ENCODE results near the gene ZNF586.
"Not testable (repeated sequence)": the region's sequence is repeated elsewhere in the genome, so short reads cannot be mapped to it uniquely, and the experiment has no call there.

The ZNF586 gene

GRCh38 chr19:57815247-57816075 lies 46.0 kb downstream of the ZNF586 start:
- peaks cover 10% of the 10 kb centered on the region for H3K4me1 ChIP-seq (ENCODE audit: insufficient read depth, low read length)
- no peaks in the 10 kb centered on the region for H3K9me3 ChIP-seq (ENCODE audit: low read length)
- no peaks in the 10 kb centered on the region for H3K27me3 ChIP-seq (ENCODE audit: control insufficient read depth in 1 of 2, insufficient read depth in 2 of 2, low read length in 2 of 2)
- no peak overlapping the region for H3K9ac ChIP-seq (ENCODE audit: low read length)
- H3K4me3 ChIP-seq (ENCODE audit: low read depth in 1 of 2, low read length in 2 of 2): peak overlapping the region; percentile 86 to 90
- H3K36me3 ChIP-seq (ENCODE audit: insufficient read depth, low read length): peaks cover 2% of the 10 kb centered on the region
- H3K27ac ChIP-seq (ENCODE audit: low read depth, low read length): no peak overlapping the region

- H3K27ac ChIP-seq (ENCODE audit: low read depth, low read length): no peak overlapping the region
- no peaks in the 10 kb centered on the region for H3K9me3 ChIP-seq (ENCODE audit: low read length)
- H3K9ac ChIP-seq (ENCODE audit: low read length): no peak overlapping the region
- no peak overlapping the region for H3K4me3 ChIP-seq (ENCODE audit: low read depth in 1 of 2, low read length in 2 of 2)
- H3K27me3 ChIP-seq (ENCODE audit: control insufficient read depth in 1 of 2, insufficient read depth in 2 of 2, low read length in 2 of 2): no peaks in the 10 kb centered on the region
- peaks cover 15% of the 10 kb centered on the region for H3K4me1 ChIP-seq (ENCODE audit: insufficient read depth, low read length)
- no peaks in the 10 kb centered on the region for H3K36me3 ChIP-seq (ENCODE audit: insufficient read depth, low read length)
Measured at GRCh38 chr19:57816652-57817051, 47.2 kb downstream of the ZNF586 start.

- no peaks in the 10 kb centered on the region for H3K9me3 ChIP-seq (ENCODE audit: low read length)
- peaks cover 15% of the 10 kb centered on the region for H3K4me1 ChIP-seq (ENCODE audit: insufficient read depth, low read length)
- no peak overlapping the region for H3K27ac ChIP-seq (ENCODE audit: low read depth, low read length)
- H3K9ac ChIP-seq (ENCODE audit: low read length): no peak overlapping the region
- H3K36me3 ChIP-seq (ENCODE audit: insufficient read depth, low read length): no peaks in the 10 kb centered on the region
- no peak overlapping the region for H3K4me3 ChIP-seq (ENCODE audit: low read depth in 1 of 2, low read length in 2 of 2)
- H3K27me3 ChIP-seq (ENCODE audit: control insufficient read depth in 1 of 2, insufficient read depth in 2 of 2, low read length in 2 of 2): no peaks in the 10 kb centered on the region
Measured at GRCh38 chr19:57817976-57818375, 48.5 kb downstream of the ZNF586 start.

GRCh38 chr19:57818378-57818777 lies 48.9 kb downstream of the ZNF586 start:
- H3K4me1 ChIP-seq (ENCODE audit: insufficient read depth, low read length): peaks cover 15% of the 10 kb centered on the region
- H3K4me3 ChIP-seq (ENCODE audit: low read depth in 1 of 2, low read length in 2 of 2): no peak overlapping the region
- no peaks in the 10 kb centered on the region for H3K27me3 ChIP-seq (ENCODE audit: control insufficient read depth in 1 of 2, insufficient read depth in 2 of 2, low read length in 2 of 2)
- no peaks in the 10 kb centered on the region for H3K9me3 ChIP-seq (ENCODE audit: low read length)
- no peak overlapping the region for H3K27ac ChIP-seq (ENCODE audit: low read depth, low read length)
- H3K9ac ChIP-seq (ENCODE audit: low read length): no peak overlapping the region
- no peaks in the 10 kb centered on the region for H3K36me3 ChIP-seq (ENCODE audit: insufficient read depth, low read length)

GRCh38 chr19:57819475-57820148 lies 50.1 kb downstream of the ZNF586 start:
- Histone ChIP-seq H3K9me3 (ENCODE audit: low read length) (no peaks in the 10 kb centered on the region), H3K4me1 (ENCODE audit: insufficient read depth, low read length) (peaks cover 15% of the 10 kb centered on the region), H3K4me3 (ENCODE audit: low read depth in 1 of 2, low read length in 2 of 2) (peak overlapping the region; percentile 79 to 95), H3K36me3 (ENCODE audit: insufficient read depth, low read length) (no peaks in the 10 kb centered on the region), H3K9ac (ENCODE audit: low read length) (peak overlapping the region; percentile 94), H3K27ac (ENCODE audit: low read depth, low read length) (peak overlapping the region; percentile 68), H3K27me3 (ENCODE audit: control insufficient read depth in 1 of 2, insufficient read depth in 2 of 2, low read length in 2 of 2) (no peaks in the 10 kb centered on the region)

GRCh38 chr19:57820599-57820998 lies 51.1 kb downstream of the ZNF586 start:
- H3K27me3 ChIP-seq (ENCODE audit: control insufficient read depth in 1 of 2, insufficient read depth in 2 of 2, low read length in 2 of 2): no peaks in the 10 kb centered on the region
- no peaks in the 10 kb centered on the region for H3K9me3 ChIP-seq (ENCODE audit: low read length)
- H3K27ac ChIP-seq (ENCODE audit: low read depth, low read length): no peak overlapping the region
- peaks cover 10% of the 10 kb centered on the region for H3K4me1 ChIP-seq (ENCODE audit: insufficient read depth, low read length)
- H3K4me3 ChIP-seq (ENCODE audit: low read depth in 1 of 2, low read length in 2 of 2): peak overlapping the region; percentile 79 to 95
- peak overlapping the region; percentile 94 for H3K9ac ChIP-seq (ENCODE audit: low read length)
- H3K36me3 ChIP-seq (ENCODE audit: insufficient read depth, low read length): no peaks in the 10 kb centered on the region

GRCh38 chr19:57821095-57821494 lies 51.6 kb downstream of the ZNF586 start:
- H3K36me3 ChIP-seq (ENCODE audit: insufficient read depth, low read length); H3K9ac ChIP-seq (ENCODE audit: low read length); H3K4me1 ChIP-seq (ENCODE audit: insufficient read depth, low read length); H3K27ac ChIP-seq (ENCODE audit: low read depth, low read length); H3K9me3 ChIP-seq (ENCODE audit: low read length); H3K4me3 ChIP-seq (ENCODE audit: low read depth in 1 of 2, low read length in 2 of 2); H3K27me3 ChIP-seq (ENCODE audit: control insufficient read depth in 1 of 2, insufficient read depth in 2 of 2, low read length in 2 of 2): not testable (repeated sequence)

GRCh38 chr19:57821501-57821900 lies 52.0 kb downstream of the ZNF586 start:
- H3K9me3 ChIP-seq (ENCODE audit: low read length); H3K27ac ChIP-seq (ENCODE audit: low read depth, low read length); H3K36me3 ChIP-seq (ENCODE audit: insufficient read depth, low read length); H3K4me3 ChIP-seq (ENCODE audit: low read depth in 1 of 2, low read length in 2 of 2); H3K9ac ChIP-seq (ENCODE audit: low read length); H3K27me3 ChIP-seq (ENCODE audit: control insufficient read depth in 1 of 2, insufficient read depth in 2 of 2, low read length in 2 of 2); H3K4me1 ChIP-seq (ENCODE audit: insufficient read depth, low read length): not testable (repeated sequence)

- not testable (repeated sequence) for H3K36me3 ChIP-seq (ENCODE audit: insufficient read depth, low read length); H3K9ac ChIP-seq (ENCODE audit: low read length)
Measured at GRCh38 chr19:57823155-57823554, 53.7 kb downstream of the ZNF586 start.

GRCh38 chr19:57823608-57824007 lies 54.1 kb downstream of the ZNF586 start:
- not testable (repeated sequence) for H3K27ac ChIP-seq (ENCODE audit: low read depth, low read length); H3K36me3 ChIP-seq (ENCODE audit: insufficient read depth, low read length); H3K9ac ChIP-seq (ENCODE audit: low read length); H3K9me3 ChIP-seq (ENCODE audit: low read length); H3K27me3 ChIP-seq (ENCODE audit: control insufficient read depth in 1 of 2, insufficient read depth in 2 of 2, low read length in 2 of 2); H3K4me3 ChIP-seq (ENCODE audit: low read depth in 1 of 2, low read length in 2 of 2); H3K4me1 ChIP-seq (ENCODE audit: insufficient read depth, low read length)

More at GRCh38 chr19:57823155-57823554, 53.7 kb downstream of the ZNF586 start:
- not testable (repeated sequence) for H3K4me3 ChIP-seq (ENCODE audit: low read depth in 1 of 2, low read length in 2 of 2); H3K27me3 ChIP-seq (ENCODE audit: control insufficient read depth in 1 of 2, insufficient read depth in 2 of 2, low read length in 2 of 2); H3K9me3 ChIP-seq (ENCODE audit: low read length); H3K4me1 ChIP-seq (ENCODE audit: insufficient read depth, low read length); H3K27ac ChIP-seq (ENCODE audit: low read depth, low read length)

GRCh38 chr19:57825511-57825910 lies 56.0 kb downstream of the ZNF586 start:
- Histone ChIP-seq H3K36me3 (ENCODE audit: insufficient read depth, low read length) (no peaks in the 10 kb centered on the region), H3K9me3 (ENCODE audit: low read length) (no peaks in the 10 kb centered on the region), H3K27me3 (ENCODE audit: control insufficient read depth in 1 of 2, insufficient read depth in 2 of 2, low read length in 2 of 2) (no peaks in the 10 kb centered on the region), H3K4me3 (ENCODE audit: low read depth in 1 of 2, low read length in 2 of 2) (no peak overlapping the region), H3K9ac (ENCODE audit: low read length) (no peak overlapping the region), H3K27ac (ENCODE audit: low read depth, low read length) (no peak overlapping the region), H3K4me1 (ENCODE audit: insufficient read depth, low read length) (peaks cover 8% of the 10 kb centered on the region)

- Histone ChIP-seq H3K9me3 (ENCODE audit: low read length) (no peaks in the 10 kb centered on the region), H3K4me1 (ENCODE audit: insufficient read depth, low read length) (peaks cover 3% of the 10 kb centered on the region), H3K36me3 (ENCODE audit: insufficient read depth, low read length) (no peaks in the 10 kb centered on the region), H3K9ac (ENCODE audit: low read length) (no peak overlapping the region), H3K27ac (ENCODE audit: low read depth, low read length) (no peak overlapping the region), H3K4me3 (ENCODE audit: low read depth in 1 of 2, low read length in 2 of 2) (no peak overlapping the region), H3K27me3 (ENCODE audit: control insufficient read depth in 1 of 2, insufficient read depth in 2 of 2, low read length in 2 of 2) (no peaks in the 10 kb centered on the region)
Measured at GRCh38 chr19:57829316-57829715, 59.8 kb downstream of the ZNF586 start.

All from muscle layer of colon (tissue), 2 donors.